WERI-Rb-1 (cell line): ENCODE results near the gene CUX1.

Experiments used
- DNase-seq: peaks from one replicate; pipeline ENCODE4 v3.0.0-alpha.2; 2020
- H3K27ac ChIP-seq: fragments of 250-450 bp; sonication (Bioruptor Pico); 2 replicates; pipeline ENCODE4 v1.5.1; 2020; ENCODE audit warnings: mild to moderate bottlenecking, moderate library complexity
- H3K27me3 ChIP-seq: fragments of 250-450 bp; sonication (Bioruptor Pico); 2 replicates; pipeline ENCODE4 v1.5.1; 2021; ENCODE audit warnings: mild to moderate bottlenecking, low read depth, moderate library complexity; ENCODE audit not compliant: insufficient read depth, severe bottlenecking
- H3K36me3 ChIP-seq: fragments of 250-450 bp; sonication (Bioruptor Pico); 2 replicates; pipeline ENCODE4 v1.5.1; 2020; ENCODE audit warnings: mild to moderate bottlenecking, moderate library complexity
- H3K4me3 ChIP-seq: 2 replicates; pipeline ENCODE4 v1.5.1; 2011; ENCODE audit warnings: low read depth, mild to moderate bottlenecking, control low read depth, low read length
- H3K9me3 ChIP-seq: fragments of 250-450 bp; sonication (Bioruptor Pico); 2 replicates; pipeline ENCODE4 v1.5.1; 2021; ENCODE audit warnings: mild to moderate bottlenecking, moderate library complexity; ENCODE audit not compliant: severe bottlenecking
- CTCF ChIP-seq: IDR thresholded peaks from 2 replicates; pipeline ENCODE4 v1.5.1; 2011; ENCODE audit warnings: low read depth, mild to moderate bottlenecking, control low read depth, inconsistent platforms, low read length

Gene CUX1

DNA sequence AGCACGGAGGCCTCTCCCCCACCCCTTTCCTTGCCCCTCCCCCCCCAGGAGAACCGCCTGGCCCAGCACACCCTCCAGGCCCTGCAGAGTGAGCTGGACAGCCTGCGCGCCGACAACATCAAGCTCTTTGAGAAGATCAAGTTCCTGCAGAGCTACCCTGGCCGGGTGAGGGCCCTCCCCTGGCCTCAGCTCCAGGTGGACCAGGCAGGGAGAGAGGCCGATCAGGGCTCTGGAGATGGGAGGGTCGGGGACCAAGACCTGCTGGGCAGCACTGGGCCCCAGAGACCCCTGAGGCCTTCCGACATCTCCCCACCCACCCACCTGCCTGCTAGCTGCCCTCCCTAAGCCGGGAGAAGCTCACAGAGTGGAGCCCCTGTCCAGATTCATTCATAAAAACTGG is 460.5 kb downstream of the CUX1 start:
- no peak for TF ChIP-seq CTCF
- Histone ChIP-seq H3K36me3 (no peaks in the 10 kb centered on the region), H3K4me3 (no peak overlapping the region), H3K9me3 (no peaks in the 10 kb centered on the region), H3K27me3 (no peaks in the 10 kb centered on the region), H3K27ac (no peak overlapping the region)
- no peak for DNase-seq

- peak; percentile 88 for TF ChIP-seq CTCF
- Histone ChIP-seq H3K27ac (peak overlapping the region; percentile 35; the same call in 1 of the 2 replicates), H3K27me3 (no peaks in the 10 kb centered on the region), H3K9me3 (no peaks in the 10 kb centered on the region), H3K4me3 (no peak overlapping the region), H3K36me3 (no peaks in the 10 kb centered on the region)
- peak; percentile 72 for DNase-seq
These were observed 462.3 kb downstream of the CUX1 start for GRCh38 chr7:102279537-102280400.

DNA sequence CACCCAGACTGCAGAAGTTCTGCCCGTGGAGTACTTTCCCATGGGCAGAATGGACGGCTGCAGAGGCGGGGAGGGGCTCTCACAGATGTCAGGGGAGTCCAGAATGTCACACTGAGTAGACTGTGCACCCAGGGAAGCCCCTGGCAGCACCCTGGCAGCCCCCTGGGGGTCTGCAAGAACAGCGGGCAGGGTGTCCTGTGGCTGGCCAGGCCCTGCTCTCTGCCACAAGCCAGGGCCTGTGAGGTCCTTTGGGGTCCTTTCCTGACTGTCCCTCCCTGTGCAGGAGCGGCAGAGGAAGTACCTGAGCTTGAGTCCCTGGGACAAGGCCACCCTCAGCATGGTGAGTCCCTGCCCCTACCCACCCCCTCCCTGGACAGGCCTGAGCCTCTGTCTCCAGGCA is 463.1 kb downstream of the CUX1 start:
- Histone ChIP-seq H3K36me3 (no peaks in the 10 kb centered on the region), H3K27me3 (no peaks in the 10 kb centered on the region), H3K9me3 (no peaks in the 10 kb centered on the region), H3K4me3 (no peak overlapping the region), H3K27ac (no peak overlapping the region)
- no peak for TF ChIP-seq CTCF
- no peak for DNase-seq

DNA sequence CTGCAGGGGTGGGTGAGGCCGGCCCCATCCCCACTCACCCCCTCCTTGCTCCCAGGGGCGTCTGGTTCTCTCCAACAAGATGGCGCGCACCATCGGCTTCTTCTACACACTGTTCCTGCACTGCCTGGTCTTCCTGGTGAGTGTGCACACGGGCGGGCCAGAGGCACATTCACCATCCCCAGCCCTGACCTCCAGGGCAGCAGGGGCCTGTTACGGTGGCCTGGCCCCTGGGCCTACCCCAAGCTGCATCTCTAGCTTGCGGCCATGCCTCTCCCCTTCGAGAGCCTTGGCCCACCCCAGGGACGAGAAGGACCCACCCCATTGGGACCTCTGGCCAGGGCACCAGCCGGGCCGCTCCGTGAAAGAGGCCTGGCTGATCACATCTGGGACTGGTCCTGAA is 464.4 kb downstream of the CUX1 start:
- no peak for DNase-seq
- H3K36me3 ChIP-seq = no peaks in the 10 kb centered on the region
- H3K9me3 ChIP-seq = no peaks in the 10 kb centered on the region
- H3K27me3 ChIP-seq = no peaks in the 10 kb centered on the region
- H3K4me3 ChIP-seq = no peak overlapping the region
- no peak overlapping the region for H3K27ac ChIP-seq
- TF ChIP-seq CTCF = no peak

DNA sequence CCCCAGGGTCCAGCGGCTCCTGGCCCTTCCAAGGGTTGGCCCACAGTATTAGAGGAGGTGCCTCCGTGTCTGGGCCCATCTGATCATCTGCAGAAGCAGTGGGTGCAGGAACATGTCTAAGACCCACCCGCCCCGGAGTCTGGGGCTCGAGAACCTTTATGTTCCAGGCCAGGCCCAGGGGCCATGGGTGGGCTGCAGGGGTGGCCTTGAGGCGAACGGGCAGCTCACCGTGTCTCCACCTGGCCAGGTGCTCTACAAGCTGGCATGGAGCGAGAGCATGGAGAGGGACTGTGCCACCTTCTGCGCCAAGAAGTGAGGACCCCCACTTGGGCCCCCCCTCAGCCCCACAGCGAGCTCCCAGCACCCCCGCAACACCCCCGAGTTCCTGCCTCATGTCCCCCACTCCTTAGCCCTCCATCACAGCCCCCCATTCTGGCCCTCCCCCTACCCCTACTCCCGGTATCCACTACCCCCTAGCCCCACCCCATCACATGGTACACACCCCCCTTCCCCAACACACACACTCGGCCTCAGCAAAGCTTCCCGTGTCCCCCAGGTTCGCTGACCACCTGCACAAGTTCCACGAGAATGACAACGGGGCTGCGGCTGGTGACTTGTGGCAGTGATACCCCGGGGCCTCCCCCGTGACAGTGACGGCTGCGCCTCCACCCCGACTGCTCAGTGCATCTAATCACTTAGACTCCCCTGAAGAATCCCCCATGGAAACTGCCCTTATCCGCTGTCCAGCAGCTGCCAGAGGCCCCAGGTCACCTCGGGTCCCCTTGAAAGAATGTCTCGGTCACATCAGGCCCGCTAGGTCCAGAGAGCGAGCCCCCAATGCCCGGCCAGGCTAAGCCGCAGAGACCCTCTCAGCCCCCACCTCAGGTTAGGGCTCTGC is 465.3 kb downstream of the CUX1 start:
- DNase-seq = no peak
- H3K9me3 ChIP-seq = no peaks in the 10 kb centered on the region
- H3K4me3 ChIP-seq = no peak overlapping the region
- no peaks in the 10 kb centered on the region for H3K36me3 ChIP-seq
- no peak overlapping the region for H3K27ac ChIP-seq
- TF ChIP-seq CTCF = no peak
- H3K27me3 ChIP-seq = no peaks in the 10 kb centered on the region
